Natural killer cell (primary cell): ENCODE data around the gene GSTM3. TPM values are rescaled to one million over a fixed set of nuclear protein-coding genes. Genes with fewer than 3 reads are reported as not detected.

Source experiments
- total RNA-seq, 4 donors: library from RNA; stranded (reverse); fragments of 120-200 nt in 1 of 4; gene quantifications; one replicate each; pipeline versions ENCODE4 v1.2.3 to v1.2.4, GENCODE V29; 2013 to 2022

GSTM3 gene
- total RNA-seq, 3 donors from 2014 or later (not counting 1 experiment from before 2014, with no cell fraction given): 1.7 to 3.0 (median 3.0) TPM

Other genes starting within 250 kb of the GSTM3 start
- 10 to 100 TPM; 21.1 to 36.0 (median 34.7) TPM for gene CYB561D1, start 246.9 kb downstream of the GSTM3 start, total RNA-seq
- 10 to 100 TPM in 1 of 3 donors, 1 to 10 TPM in 2; 5.0 to 10.7 (median 7.8) TPM for gene AMIGO1, start 231.3 kb downstream of the GSTM3 start, total RNA-seq
- under 1 TPM in 2 of 3 donors, not detected in 1; 0.75 to 0.91 TPM for gene GPR61, start 201.2 kb downstream of the GSTM3 start, total RNA-seq
- gene GNAI3, start 192.4 kb downstream of the GSTM3 start, total RNA-seq: 1 to 10 TPM; 6.1 to 7.6 (median 6.9) TPM
- not detected for gene GNAT2, start 121.4 kb downstream of the GSTM3 start, total RNA-seq
- gene AMPD2, start 121.2 kb downstream of the GSTM3 start, total RNA-seq: 100 to 1,000 TPM; 200 to 271 (median 243) TPM
- 10 to 100 TPM; 20.5 to 48.8 (median 47.1) TPM for gene GSTM4, start 84.9 kb downstream of the GSTM3 start, total RNA-seq
- 100 to 1,000 TPM; 142 to 315 (median 205) TPM for gene GSTM2, start 73.0 kb downstream of the GSTM3 start, total RNA-seq
- 10 to 100 TPM in 2 of 3 donors, not detected in 1; 31.9 to 34.7 TPM for gene GSTM1, start 53.2 kb downstream of the GSTM3 start, total RNA-seq
- gene GSTM5, start 28.8 kb downstream of the GSTM3 start, total RNA-seq: under 1 TPM in 2 of 3 donors, not detected in 1; 0.07 to 0.35 TPM
- under 1 TPM in 1 of 3 donors, not detected in 2; 0.47 TPM for gene EPS8L3, start 22.9 kb upstream of the GSTM3 start, total RNA-seq
- gene CSF1, start 169.8 kb upstream of the GSTM3 start, total RNA-seq: 10 to 100 TPM in 1 of 3 donors, 1 to 10 TPM in 2; 2.1 to 57.9 (median 3.7) TPM
- gene AHCYL1, start 243.7 kb upstream of the GSTM3 start, total RNA-seq: 10 to 100 TPM; 23.3 to 30.0 (median 29.1) TPM